Dendritic cell treated with granulocyte-macrophage colony-stimulating factor and Interleukin-4, amounts not matched to agents 40 ng/mL and 50 ng/mL, for 4 days (primary cell): Measurements from ENCODE around the gene CHRDL2.

Experiments used
- H3K27ac Mint-ChIP-seq: one replicate; pipeline ENCODE4 v1.8.0; 2022; ENCODE audit warnings: mild to moderate bottlenecking, mixed read lengths
- H3K27me3 Mint-ChIP-seq: one replicate; pipeline ENCODE4 v1.8.0; 2022; ENCODE audit warnings: mild to moderate bottlenecking, mixed read lengths
- H3K36me3 Mint-ChIP-seq: one replicate; pipeline ENCODE4 v1.8.0; 2022; ENCODE audit warnings: low read depth, mixed read lengths
- H3K4me1 Mint-ChIP-seq: one replicate; pipeline ENCODE4 v1.8.0; 2022; ENCODE audit warnings: low read depth, mixed read lengths
- H3K4me3 Mint-ChIP-seq: one replicate; pipeline ENCODE4 v1.8.0; 2022; ENCODE audit warnings: mild to moderate bottlenecking, moderate library complexity, mixed read lengths
- H3K9me3 Mint-ChIP-seq: one replicate; pipeline ENCODE4 v1.8.0; 2022; ENCODE audit warnings: mixed read lengths
- intact Hi-C: fragments of 100-400 bp; cut with micrococcal nuclease; formaldehyde crosslinking; loops from one replicate; pipeline ENCODE4 v1.15.0; 2022

Gene CHRDL2

DNA sequence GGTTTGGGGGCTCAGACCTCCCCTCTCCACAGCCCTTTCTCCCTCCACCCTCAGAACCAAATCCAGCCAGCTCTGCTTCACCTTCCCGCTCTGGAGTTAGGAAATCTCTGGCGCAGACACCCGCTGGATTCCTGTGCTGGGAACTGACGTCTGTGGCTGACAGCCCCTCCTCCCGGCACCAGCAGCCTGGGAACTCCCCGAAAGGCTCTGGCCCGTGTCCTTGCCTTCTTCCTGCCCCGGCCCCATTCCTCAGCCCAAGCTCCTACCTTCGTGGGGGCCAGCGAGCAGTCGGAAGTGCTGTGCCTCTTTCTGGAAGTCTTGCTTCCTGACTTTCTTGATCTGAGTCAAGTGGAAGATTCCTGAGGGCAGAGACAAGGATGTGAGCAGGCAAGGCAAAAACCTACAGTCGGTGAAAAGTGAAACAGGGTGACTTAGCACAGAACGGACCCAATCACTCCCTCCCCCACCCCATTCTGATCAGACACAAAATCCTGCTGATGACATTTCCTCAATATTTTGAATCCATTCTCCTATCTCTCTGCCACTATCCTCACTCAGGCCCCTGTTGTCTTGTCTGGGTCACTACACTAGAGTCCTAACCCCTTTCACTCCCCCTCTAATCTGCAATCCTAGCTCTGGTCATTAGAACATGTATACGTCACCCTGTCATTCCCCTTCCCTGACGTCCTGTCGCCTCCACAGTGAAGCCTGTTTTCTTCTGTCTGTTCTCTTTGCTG, 34.1 kb downstream of the CHRDL2 start:
- Mint-ChIP-seq H3K27me3 (peaks cover 35% of the 10 kb centered on the region), H3K27ac (peak overlapping the region; percentile 17), H3K4me3 (no peak overlapping the region), H3K4me1 (peaks cover 25% of the 10 kb centered on the region), H3K9me3 (no peaks in the 10 kb centered on the region), H3K36me3 (peaks cover 19% of the 10 kb centered on the region)
- intact Hi-C loops = no loop called here

DNA sequence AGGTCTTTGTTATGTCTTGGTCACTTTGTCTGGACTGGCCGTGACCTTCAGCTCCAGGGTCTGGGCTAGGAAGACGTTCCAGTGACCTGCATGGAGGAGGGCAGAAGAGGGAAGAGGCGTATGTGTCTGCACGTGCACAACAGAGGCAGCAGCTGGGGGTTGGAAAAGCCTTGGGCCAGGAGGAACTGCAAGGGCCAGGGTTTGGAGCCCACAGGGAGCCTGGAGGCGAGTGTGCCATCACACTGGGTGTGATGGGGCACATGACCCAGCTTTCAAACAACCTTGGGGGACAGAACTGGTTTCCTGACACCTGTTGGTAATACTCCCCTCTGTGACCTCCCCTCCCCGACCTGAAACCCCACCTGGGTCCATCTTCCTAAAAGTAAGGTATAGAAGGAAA, 34.7 kb downstream of the CHRDL2 start:
- intact Hi-C loops = no loop called here
- Mint-ChIP-seq H3K9me3 (no peaks in the 10 kb centered on the region), H3K4me3 (no peak overlapping the region), H3K36me3 (peaks cover 19% of the 10 kb centered on the region), H3K27me3 (peaks cover 34% of the 10 kb centered on the region), H3K27ac (peak overlapping the region; percentile 17), H3K4me1 (peaks cover 25% of the 10 kb centered on the region)

DNA sequence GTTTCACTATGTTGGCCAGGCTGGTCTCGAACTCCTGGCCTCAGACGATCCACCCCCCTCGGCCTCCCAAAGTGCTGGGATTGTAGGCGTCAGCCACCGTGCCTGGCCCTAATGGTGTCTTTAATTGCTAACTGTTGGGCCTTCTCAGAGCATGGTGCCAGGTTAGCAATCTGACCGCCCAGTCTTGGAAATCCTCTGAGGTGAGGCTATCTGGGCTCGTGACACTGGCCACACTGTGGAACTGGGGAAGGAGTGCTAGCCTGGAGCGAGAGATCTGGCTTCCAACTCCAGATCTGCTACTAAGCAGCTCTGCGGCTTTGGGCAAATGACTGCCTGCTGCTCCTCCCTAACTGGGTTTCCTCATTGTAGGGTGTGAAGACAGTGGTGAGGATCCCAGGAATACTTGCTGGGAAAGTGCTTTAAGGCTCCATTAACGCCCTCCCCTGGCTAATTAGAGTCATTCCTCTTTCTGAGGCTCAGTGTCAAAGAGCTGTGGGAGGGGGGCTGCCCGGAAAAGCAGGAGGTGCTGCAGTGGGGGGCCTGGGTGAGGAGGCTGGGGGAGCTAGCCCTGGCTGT, 35.4 kb downstream of the CHRDL2 start:
- Mint-ChIP-seq H3K27ac (no peak overlapping the region), H3K4me3 (no peak overlapping the region), H3K36me3 (peaks cover 19% of the 10 kb centered on the region), H3K9me3 (no peaks in the 10 kb centered on the region), H3K4me1 (peaks cover 25% of the 10 kb centered on the region), H3K27me3 (peaks cover 34% of the 10 kb centered on the region)
- intact Hi-C loops = no loop called here

DNA sequence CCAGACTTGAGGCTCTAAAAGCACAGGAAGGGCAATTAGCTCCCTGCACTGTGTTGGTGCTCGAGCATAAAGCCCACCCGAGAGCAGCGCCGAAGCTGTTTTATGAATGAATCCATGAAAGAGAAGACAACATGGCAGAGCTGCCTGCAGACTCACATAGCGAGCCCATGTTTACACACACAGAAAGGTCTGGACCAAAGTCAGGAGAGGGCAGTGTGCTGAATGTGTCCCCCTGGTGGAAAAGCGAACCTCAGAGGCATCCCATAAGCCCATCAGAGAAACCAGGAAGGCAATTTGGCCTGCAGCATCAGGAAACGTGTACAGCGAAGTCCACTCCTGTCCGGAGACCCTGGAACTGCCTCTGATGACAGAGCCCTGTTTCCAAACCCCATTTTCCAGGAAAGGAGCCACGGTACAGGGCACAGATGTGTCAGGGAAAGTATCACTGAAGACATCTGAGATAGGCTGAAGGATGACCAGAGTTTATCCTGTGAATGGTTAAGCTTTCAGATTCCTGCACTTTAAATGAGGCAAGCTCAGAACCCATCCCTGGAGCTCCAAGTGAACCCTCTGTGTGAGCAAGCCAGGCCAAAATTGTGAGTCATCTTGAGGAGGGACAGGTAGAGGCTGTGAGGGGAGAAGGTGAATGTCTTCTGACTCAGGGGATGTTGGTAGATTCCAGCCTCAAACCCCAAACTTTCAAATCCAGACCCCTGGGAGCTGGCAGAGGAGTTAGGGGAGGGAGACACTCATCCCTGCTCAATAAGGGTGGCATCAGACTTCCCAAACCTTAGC, 36.9 kb downstream of the CHRDL2 start:
- Mint-ChIP-seq H3K27me3 (peaks cover 34% of the 10 kb centered on the region), H3K27ac (peak overlapping the region; percentile 18), H3K4me1 (peaks cover 25% of the 10 kb centered on the region), H3K36me3 (peaks cover 19% of the 10 kb centered on the region), H3K9me3 (no peaks in the 10 kb centered on the region), H3K4me3 (no peak overlapping the region)
- intact Hi-C loops = no loop called here

DNA sequence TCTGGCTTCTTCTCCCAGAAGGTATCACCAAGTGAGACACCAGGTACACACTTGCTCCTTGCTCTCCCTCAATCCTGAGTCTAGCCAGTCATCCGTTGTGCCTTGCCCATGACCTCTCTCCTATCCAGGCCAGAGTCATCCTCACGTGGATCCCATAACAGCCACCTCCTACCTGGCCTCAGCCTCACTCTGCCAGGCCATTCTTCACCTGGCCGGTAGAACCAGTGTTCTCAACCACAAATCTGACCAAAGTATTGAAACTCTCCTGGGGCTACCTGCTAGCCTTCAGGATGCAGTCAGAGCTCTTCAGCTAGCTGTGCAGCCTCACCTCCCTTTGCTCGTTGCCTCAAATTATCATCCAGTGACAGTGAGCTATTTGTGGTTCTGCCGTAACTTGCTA, 37.7 kb downstream of the CHRDL2 start:
- Mint-ChIP-seq H3K9me3 (no peaks in the 10 kb centered on the region), H3K4me3 (no peak overlapping the region), H3K4me1 (peaks cover 27% of the 10 kb centered on the region), H3K27ac (peak overlapping the region; percentile 2), H3K36me3 (peaks cover 18% of the 10 kb centered on the region), H3K27me3 (peaks cover 34% of the 10 kb centered on the region)
- intact Hi-C loops = no loop called here

DNA sequence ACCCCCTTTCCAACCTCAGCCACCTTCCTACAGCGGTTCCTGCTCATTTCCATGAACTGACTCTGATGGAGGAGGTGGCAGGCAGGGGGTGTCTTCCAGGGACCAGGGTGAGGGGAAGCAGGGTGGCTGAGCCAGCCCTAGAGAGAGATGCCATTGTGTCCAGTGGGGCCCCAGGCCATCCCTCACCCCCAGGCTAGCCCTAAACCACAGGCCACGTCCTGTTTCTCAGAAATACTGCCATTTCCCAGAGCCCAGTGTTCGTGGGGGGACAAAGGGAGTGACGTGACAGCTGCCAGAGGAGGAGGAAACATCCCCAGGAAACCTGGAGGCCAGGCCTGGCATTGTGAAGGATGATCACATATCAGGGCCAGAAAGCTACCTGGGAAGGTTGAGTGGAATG, 39.5 kb downstream of the CHRDL2 start:
- peaks cover 14% of the 10 kb centered on the region for H3K36me3 Mint-ChIP-seq
- H3K9me3 Mint-ChIP-seq = peaks cover 2% of the 10 kb centered on the region
- no peak overlapping the region for H3K4me3 Mint-ChIP-seq
- peaks cover 24% of the 10 kb centered on the region for H3K27me3 Mint-ChIP-seq
- intact Hi-C loops = no loop called here
- H3K4me1 Mint-ChIP-seq = peaks cover 36% of the 10 kb centered on the region
- H3K27ac Mint-ChIP-seq = no peak overlapping the region

DNA sequence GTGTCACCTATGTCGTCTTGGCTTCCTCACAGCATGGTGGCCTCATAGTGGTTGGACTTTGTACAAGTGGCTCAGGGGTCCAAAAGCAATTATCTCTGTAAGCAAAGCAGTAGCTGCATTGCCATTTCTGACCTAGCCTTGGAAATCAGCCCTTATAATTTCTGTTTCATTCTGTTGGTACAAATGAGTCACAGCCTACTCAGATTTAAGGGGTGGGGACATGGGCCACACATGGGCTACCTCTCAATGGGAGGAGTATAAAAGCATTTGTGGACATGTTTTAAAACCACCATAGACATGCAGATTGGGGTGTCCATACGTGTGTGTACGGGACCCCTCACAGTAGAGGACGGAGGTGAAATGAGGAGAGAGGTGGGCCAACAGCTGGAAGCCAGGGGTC, 41.6 kb downstream of the CHRDL2 start:
- no peak overlapping the region for H3K4me3 Mint-ChIP-seq
- H3K36me3 Mint-ChIP-seq = peaks cover 19% of the 10 kb centered on the region
- intact Hi-C loops = loop anchor here (5.0 kb wide), 1 partner anchor 48 kb away; no protein-coding TSS in a partner anchor
- no peak overlapping the region for H3K27ac Mint-ChIP-seq
- H3K4me1 Mint-ChIP-seq = peaks cover 48% of the 10 kb centered on the region
- H3K9me3 Mint-ChIP-seq = peaks cover 9% of the 10 kb centered on the region
- peaks cover 19% of the 10 kb centered on the region for H3K27me3 Mint-ChIP-seq

DNA sequence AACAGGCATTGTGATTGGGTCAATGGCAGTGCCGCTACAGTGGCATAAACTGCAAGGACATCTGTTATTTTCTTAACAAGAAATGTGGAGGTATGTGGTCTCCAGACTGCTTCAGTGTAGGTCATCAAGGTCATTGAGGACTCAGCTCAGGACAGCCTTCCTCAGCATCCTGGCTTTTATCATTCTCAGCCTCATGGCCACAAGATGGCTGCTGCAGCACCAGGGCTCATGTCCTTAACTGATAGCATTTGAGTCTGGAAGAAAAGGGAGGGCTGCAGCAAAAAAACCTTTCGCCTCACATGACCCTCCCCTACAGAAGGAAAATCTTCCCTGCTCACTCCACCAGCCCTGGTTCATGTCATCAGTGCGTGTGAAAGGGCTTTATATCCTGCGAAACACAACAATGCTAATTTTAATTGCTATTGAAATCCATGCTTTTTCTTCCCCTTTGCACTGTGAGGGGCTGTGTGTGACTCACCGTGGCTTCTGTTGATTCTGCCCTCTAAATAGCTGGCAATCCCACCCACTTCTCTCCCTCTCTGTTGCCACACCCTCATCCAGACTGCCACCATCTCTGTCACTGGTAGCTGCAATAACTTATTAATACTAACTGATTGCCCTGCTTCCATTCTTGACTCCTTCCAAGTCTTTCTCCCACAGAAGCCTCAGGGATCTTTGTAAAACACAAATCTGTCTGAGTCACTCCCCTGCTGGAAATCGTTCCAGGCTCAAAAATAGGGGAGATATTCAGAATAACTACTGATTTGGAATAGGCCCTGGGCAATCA, 43.8 kb downstream of the CHRDL2 start:
- Mint-ChIP-seq H3K36me3 (peaks cover 7% of the 10 kb centered on the region), H3K27me3 (peaks cover 16% of the 10 kb centered on the region), H3K4me3 (no peak overlapping the region), H3K27ac (peak overlapping the region; percentile 90), H3K9me3 (peaks cover 9% of the 10 kb centered on the region), H3K4me1 (peaks cover 58% of the 10 kb centered on the region)
- intact Hi-C loops = loop anchor here (5.0 kb wide), 1 partner anchor 50 kb away; no protein-coding TSS in a partner anchor

DNA sequence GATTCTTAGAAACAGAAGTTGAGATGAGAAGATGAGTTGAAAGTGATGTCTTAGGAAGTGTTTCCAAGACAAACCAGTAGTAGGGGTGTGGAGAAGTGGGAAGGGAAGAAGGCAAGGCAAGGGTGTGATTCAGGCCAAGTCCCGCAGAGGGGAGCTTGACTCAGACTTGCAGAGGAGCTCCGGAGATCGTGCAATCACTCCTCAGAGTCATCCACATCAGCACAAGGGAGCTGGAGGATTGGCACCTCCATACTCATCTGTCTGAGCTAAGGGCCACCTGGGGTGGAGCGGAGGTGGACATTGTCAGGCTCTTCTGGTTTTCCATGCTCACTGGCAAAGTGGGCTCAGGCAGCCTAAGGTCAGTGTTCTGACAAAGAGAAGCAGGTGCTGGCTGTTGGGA, 44.4 kb downstream of the CHRDL2 start:
- Mint-ChIP-seq H3K4me3 (peak overlapping the region; percentile 30), H3K27ac (peak overlapping the region; percentile 90), H3K9me3 (peaks cover 9% of the 10 kb centered on the region), H3K27me3 (peaks cover 21% of the 10 kb centered on the region), H3K4me1 (peaks cover 58% of the 10 kb centered on the region), H3K36me3 (peaks cover 7% of the 10 kb centered on the region)
- intact Hi-C loops = loop anchor here (5.0 kb wide), 1 partner anchor 51 kb away; no protein-coding TSS in a partner anchor

DNA sequence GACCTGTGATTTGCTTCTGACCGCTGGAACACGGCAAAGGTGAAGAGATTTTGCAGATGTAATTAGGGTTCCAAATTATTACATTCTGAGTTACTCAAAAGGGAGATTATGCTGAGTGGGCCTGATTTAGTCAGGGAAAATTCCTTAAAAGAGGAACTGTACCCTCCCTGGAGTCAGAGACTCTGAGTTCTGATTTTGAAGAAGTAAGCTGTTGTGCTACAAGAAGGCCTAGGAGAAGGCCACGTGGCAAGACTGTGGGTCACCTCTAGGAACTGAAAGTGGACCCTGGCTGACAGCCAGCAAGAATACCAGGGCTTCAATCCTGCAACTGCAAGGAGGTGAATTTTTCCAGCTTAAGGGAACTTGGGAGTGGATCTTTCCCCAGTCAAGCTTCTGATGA, 45.3 kb downstream of the CHRDL2 start:
- H3K36me3 Mint-ChIP-seq = peaks cover 7% of the 10 kb centered on the region
- H3K4me3 Mint-ChIP-seq = no peak overlapping the region
- peak overlapping the region; percentile 90 for H3K27ac Mint-ChIP-seq
- intact Hi-C loops = loop anchor here (2.0 to 5.0 kb wide), 2 partner anchors 51 to 71 kb away; no protein-coding TSS in a partner anchor
- H3K27me3 Mint-ChIP-seq = peaks cover 25% of the 10 kb centered on the region
- H3K9me3 Mint-ChIP-seq = peaks cover 9% of the 10 kb centered on the region
- H3K4me1 Mint-ChIP-seq = peaks cover 58% of the 10 kb centered on the region

DNA sequence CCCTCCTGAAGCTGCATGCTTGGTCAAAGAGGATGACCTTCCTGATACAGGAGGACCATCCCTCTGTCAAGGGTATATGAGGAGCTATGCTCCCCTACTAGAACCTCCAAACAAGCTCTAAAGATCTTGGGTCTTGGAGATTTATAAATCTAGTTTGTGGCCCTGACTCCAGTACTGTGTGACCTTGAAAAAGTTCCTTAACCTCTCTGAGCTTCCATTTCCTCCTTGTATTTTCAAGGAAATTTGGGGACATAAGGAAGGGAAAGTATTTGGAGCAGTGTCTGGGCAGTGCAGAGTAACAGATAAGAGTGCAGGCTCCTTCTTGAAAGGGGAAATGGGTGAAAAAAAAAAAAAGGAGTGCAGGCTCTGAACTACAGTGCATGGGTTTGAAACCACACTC, 45.9 kb downstream of the CHRDL2 start:
- peak overlapping the region; percentile 90 for H3K27ac Mint-ChIP-seq

DNA sequence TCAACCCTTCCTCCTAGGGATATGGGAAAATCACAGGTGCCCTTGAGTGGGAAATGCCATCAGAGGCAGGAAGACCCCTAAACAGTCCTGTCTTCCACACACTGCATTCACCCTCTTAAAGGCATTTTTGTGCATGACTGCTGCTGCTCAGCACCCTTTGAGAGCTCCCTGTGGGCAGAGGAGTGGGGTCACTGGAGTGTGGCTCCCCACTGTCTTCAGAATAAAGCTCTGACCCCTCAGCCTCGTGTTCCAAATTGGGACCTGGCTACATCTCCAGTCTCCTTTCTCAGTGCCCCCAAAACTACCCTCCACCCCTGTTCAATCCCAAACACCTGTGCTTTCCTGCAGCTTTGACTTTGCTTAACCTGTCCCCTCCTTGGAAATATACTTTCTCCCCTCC, 46.6 kb downstream of the CHRDL2 start:
- Mint-ChIP-seq H3K27ac (peak overlapping the region; percentile 90), H3K4me3 (peak overlapping the region; percentile 73), H3K27me3 (peaks cover 28% of the 10 kb centered on the region), H3K4me1 (peaks cover 58% of the 10 kb centered on the region), H3K9me3 (peaks cover 9% of the 10 kb centered on the region), H3K36me3 (peaks cover 7% of the 10 kb centered on the region)
- intact Hi-C loops = loop anchor here (2.0 to 5.0 kb wide), 2 partner anchors 53 to 70 kb away; no protein-coding TSS in a partner anchor

More for the DNA sequence above, 45.9 kb downstream of the CHRDL2 start:
- intact Hi-C loops = loop anchor here (2.0 to 5.0 kb wide), 2 partner anchors 52 to 71 kb away; no protein-coding TSS in a partner anchor
- peaks cover 58% of the 10 kb centered on the region for H3K4me1 Mint-ChIP-seq
- peaks cover 7% of the 10 kb centered on the region for H3K36me3 Mint-ChIP-seq
- H3K4me3 Mint-ChIP-seq = peak overlapping the region; percentile 9
- H3K27me3 Mint-ChIP-seq = peaks cover 25% of the 10 kb centered on the region
- peaks cover 9% of the 10 kb centered on the region for H3K9me3 Mint-ChIP-seq

DNA sequence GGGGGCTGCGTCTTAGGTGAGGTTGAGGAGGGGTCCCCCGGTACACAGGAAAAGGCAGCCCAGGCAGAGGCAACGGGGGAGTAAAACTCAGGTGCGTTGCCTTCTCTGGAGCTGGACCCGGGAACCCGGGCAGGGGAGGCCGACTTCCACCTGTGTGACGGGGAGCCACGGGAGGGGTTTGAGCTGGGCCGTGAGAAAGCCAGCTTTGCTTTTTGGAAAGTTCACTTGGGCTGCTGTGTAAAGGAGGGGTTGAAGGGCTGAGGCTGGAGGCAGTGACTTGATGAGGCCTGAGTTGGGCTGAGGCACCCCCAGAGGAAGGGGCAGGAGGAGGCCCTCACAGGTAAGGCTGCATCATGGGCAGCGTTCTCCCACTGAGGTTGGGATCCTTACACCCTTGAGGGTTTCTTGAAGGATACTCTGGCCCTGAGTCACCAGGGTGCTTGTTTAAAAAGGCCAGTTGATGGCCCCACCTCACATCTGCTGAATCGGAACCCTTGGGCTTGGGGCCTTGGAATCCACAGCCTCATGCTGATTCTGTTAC, 47.2 kb downstream of the CHRDL2 start:
- H3K27ac Mint-ChIP-seq = peak overlapping the region; percentile 90
- H3K4me3 Mint-ChIP-seq = peak overlapping the region; percentile 73

More for the DNA sequence above, 47.2 kb downstream of the CHRDL2 start:
- intact Hi-C loops = loop anchor here (2.0 kb wide), 1 partner anchor 69 kb away; no protein-coding TSS in a partner anchor
- Mint-ChIP-seq H3K4me1 (peaks cover 58% of the 10 kb centered on the region), H3K9me3 (peaks cover 9% of the 10 kb centered on the region), H3K27me3 (peaks cover 28% of the 10 kb centered on the region), H3K36me3 (peaks cover 7% of the 10 kb centered on the region)
